Right atrium auricular region (tissue), 2 donors: Measurements from ENCODE around the gene CARD14. TPM values are rescaled to one million over a fixed set of nuclear protein-coding genes. Genes with fewer than 3 reads are reported as not detected.

Experiments
- DNase-seq: peaks from one replicate; pipeline ENCODE4 v3.0.0-alpha.2; 2019; ENCODE audit warnings: low spot score
- H3K27ac ChIP-seq, 2 donors: fragments of 200-600 bp; sonication (generic); 1 replicate in 1 of 2; 2 replicates in 1 of 2; pipeline ENCODE4 v1.5.1; 2016 to 2019
- H3K27me3 ChIP-seq, 2 donors: fragments of 200-600 bp; sonication (generic); one replicate each; pipeline versions ENCODE4 v1.5.1 to v1.6.0; 2017 to 2019
- H3K36me3 ChIP-seq: fragments of 200-600 bp; sonication (generic); one replicate; pipeline ENCODE4 v1.5.1; 2016
- H3K4me1 ChIP-seq, 2 donors: fragments of 200-600 bp; sonication (generic); one replicate each; pipeline versions ENCODE4 v1.5.1 to v1.6.0; 2017 to 2019
- H3K4me3 ChIP-seq, 2 donors: fragments of 200-600 bp; sonication (generic); 1 replicate in 1 of 2; 2 replicates in 1 of 2; pipeline ENCODE4 v1.5.1; 2017 to 2019; ENCODE audit warnings: mild to moderate bottlenecking in 1 of 2, moderate library complexity in 1 of 2
- H3K9me3 ChIP-seq, 2 donors: fragments of 200-600 bp; sonication (generic); one replicate each; pipeline ENCODE4 v1.5.1; 2019
- total RNA-seq, 2 donors: library from RNA; depleted of rRNA; stranded (reverse); fragments of >200 nt; gene quantifications; one replicate each; pipeline ENCODE4 v1.1.0, GENCODE V29; 2016
- TF ChIP-seq, protein P1 (sequence below), 2 donors: fragments of 200-600 bp; sonication (generic); IDR thresholded peaks; one replicate each; pipeline ENCODE4 v1.5.1; 2019; ENCODE audit warnings: antibody characterized with exemption in 2 of 2

The CARD14 gene
- total RNA-seq, 2 donors from 2014 or later, result not detected

DNA sequence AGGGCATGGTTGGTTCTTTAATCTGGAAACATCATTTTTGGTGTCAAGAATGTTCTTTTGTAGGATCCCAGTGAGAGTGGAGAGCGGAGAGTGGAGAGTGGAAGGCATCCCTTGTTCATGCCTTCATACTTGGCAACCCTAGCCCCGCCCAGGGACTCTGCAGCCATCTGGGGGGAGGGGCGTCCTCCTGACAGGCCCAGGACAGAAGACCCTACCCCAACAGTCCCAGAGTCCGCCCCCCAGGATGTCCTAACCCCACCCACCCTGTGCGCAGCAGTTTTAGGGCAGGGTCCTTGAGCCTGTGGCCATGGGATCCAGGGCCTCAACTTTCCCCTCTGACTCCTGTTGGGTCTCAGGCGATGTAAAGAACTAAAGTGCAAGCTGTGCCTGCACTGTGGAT, 54.9 kb downstream of the CARD14 start:
- Histone ChIP-seq H3K36me3 (peaks cover 17% of the 10 kb centered on the region), H3K27me3 (no peaks in the 10 kb centered on the region), H3K27ac (no peak overlapping the region), H3K9me3 (no peaks in the 10 kb centered on the region), H3K4me1 (peaks cover 0 to 15% of the 10 kb centered on the region in 2 donors), H3K4me3 (no peak overlapping the region)
- no peak for DNase-seq
- TF ChIP-seq, protein P1, sequence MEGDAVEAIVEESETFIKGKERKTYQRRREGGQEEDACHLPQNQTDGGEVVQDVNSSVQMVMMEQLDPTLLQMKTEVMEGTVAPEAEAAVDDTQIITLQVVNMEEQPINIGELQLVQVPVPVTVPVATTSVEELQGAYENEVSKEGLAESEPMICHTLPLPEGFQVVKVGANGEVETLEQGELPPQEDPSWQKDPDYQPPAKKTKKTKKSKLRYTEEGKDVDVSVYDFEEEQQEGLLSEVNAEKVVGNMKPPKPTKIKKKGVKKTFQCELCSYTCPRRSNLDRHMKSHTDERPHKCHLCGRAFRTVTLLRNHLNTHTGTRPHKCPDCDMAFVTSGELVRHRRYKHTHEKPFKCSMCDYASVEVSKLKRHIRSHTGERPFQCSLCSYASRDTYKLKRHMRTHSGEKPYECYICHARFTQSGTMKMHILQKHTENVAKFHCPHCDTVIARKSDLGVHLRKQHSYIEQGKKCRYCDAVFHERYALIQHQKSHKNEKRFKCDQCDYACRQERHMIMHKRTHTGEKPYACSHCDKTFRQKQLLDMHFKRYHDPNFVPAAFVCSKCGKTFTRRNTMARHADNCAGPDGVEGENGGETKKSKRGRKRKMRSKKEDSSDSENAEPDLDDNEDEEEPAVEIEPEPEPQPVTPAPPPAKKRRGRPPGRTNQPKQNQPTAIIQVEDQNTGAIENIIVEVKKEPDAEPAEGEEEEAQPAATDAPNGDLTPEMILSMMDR (IDR thresholded peaks at IDR 0.05), result no peak

GRCh38 chr17:80225230-80225629, 55.4 kb downstream of the CARD14 start:
- Histone ChIP-seq H3K27me3 (no peaks in the 10 kb centered on the region), H3K27ac (no peak overlapping the region), H3K9me3 (no peaks in the 10 kb centered on the region), H3K4me1 (peaks cover 0 to 12% of the 10 kb centered on the region in 2 donors), H3K36me3 (peaks cover 17% of the 10 kb centered on the region), H3K4me3 (no peak overlapping the region)
- TF ChIP-seq, protein P1 (IDR thresholded peaks at IDR 0.05), result no peak
- no peak for DNase-seq

- H3K4me1 ChIP-seq, result no peaks in the 10 kb centered on the region
- TF ChIP-seq, protein P1 (IDR thresholded peaks at IDR 0.05), result no peak
- no peak for DNase-seq
- no peak overlapping the region for H3K27ac ChIP-seq
- H3K4me3 ChIP-seq, result no peak overlapping the region
- H3K36me3 ChIP-seq, result peaks cover 21% of the 10 kb centered on the region
- no peaks in the 10 kb centered on the region for H3K27me3 ChIP-seq
- peaks cover under 1 to 9% of the 10 kb centered on the region in 2 donors for H3K9me3 ChIP-seq
These were observed 57.3 kb downstream of the CARD14 start for GRCh38 chr17:80227156-80227555.

GRCh38 chr17:80227666-80228065, 57.8 kb downstream of the CARD14 start:
- no peak for DNase-seq
- no peaks in the 10 kb centered on the region for H3K4me1 ChIP-seq
- H3K27ac ChIP-seq, result no peak overlapping the region
- H3K27me3 ChIP-seq, result no peaks in the 10 kb centered on the region
- H3K9me3 ChIP-seq, result peaks cover 5 to 14% of the 10 kb centered on the region in 2 donors
- peaks cover 25% of the 10 kb centered on the region for H3K36me3 ChIP-seq
- no peak overlapping the region for H3K4me3 ChIP-seq
- TF ChIP-seq, protein P1 (IDR thresholded peaks at IDR 0.05), result no peak

DNA sequence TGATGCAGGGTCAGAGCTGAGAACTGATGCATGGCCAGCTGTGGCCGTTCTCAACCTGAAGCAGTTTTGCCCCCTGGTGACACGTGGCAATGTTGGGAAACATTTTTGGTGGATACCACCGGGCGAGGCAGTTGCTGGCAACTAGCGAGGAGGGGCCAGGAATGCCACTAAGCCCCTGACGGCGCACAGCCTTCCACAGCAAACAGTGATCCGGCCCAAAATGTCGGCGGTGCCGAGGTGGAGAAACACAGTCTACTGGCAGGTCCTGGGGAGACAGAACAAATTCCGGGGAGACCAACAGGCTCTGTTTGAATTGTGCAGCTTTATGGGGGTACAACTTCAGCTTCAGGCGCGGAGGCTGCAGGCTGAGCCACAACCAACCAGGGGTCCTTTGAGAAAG, 58.6 kb downstream of the CARD14 start:
- no peak overlapping the region for H3K4me3 ChIP-seq
- H3K27me3 ChIP-seq, result no peaks in the 10 kb centered on the region
- peaks cover 30% of the 10 kb centered on the region for H3K36me3 ChIP-seq
- peaks cover 8 to 22% of the 10 kb centered on the region in 2 donors for H3K9me3 ChIP-seq
- H3K27ac ChIP-seq, result no peak overlapping the region
- TF ChIP-seq, protein P1 (IDR thresholded peaks at IDR 0.05), result no peak
- DNase-seq, result no peak
- H3K4me1 ChIP-seq, result no peaks in the 10 kb centered on the region

GRCh38 chr17:80229011-80229410, 59.2 kb downstream of the CARD14 start:
- Histone ChIP-seq H3K36me3 (peaks cover 30% of the 10 kb centered on the region), H3K27me3 (no peaks in the 10 kb centered on the region), H3K4me1 (no peaks in the 10 kb centered on the region), H3K9me3 (peaks cover 8 to 27% of the 10 kb centered on the region in 2 donors), H3K4me3 (no peak overlapping the region), H3K27ac (no peak overlapping the region)
- TF ChIP-seq, protein P1 (IDR thresholded peaks at IDR 0.05), result no peak
- DNase-seq, result no peak
